ENCODE results near the gene MRTO4. TPM values are rescaled to one million over a fixed set of nuclear protein-coding genes. Genes with fewer than 3 reads are reported as not detected.
A peak's percentile ranks its signal among the peaks of the same experiment; 100 is the strongest.

Gene MRTO4
- total RNA-seq, 2 experiments from 2014 or later = 60.0 to 66.0 TPM

- BruUV-seq (replicated peaks) = no TSS peak
- CTCF ChIA-PET (ENCODE audit: unreplicated experiment) = no interaction called here
Measured at GRCh38 chr1:19240673-19241538, 10.7 kb upstream of the MRTO4 start.

GRCh38 chr1:19250629-19251304 lies 838 bp upstream of the MRTO4 start:
- Histone ChIP-seq H3K4me1 (ENCODE audit: insufficient read depth, low read length, poor library complexity, severe bottlenecking) (peaks cover 35% of the 10 kb centered on the region), H2AFZ (ENCODE audit: low read length) (peak overlapping the region; percentile 55), H4K20me1 (ENCODE audit: insufficient read depth, low read length) (peaks cover 25% of the 10 kb centered on the region), H3K9me3 (ENCODE audit: low read length) (no peaks in the 10 kb centered on the region), H3K4me2 (ENCODE audit: low read length) (peak overlapping the region; percentile 93), H3K27ac (ENCODE audit: low read depth, low read length, poor library complexity, severe bottlenecking) (peak overlapping the region; percentile 72), H3K36me3 (ENCODE audit: insufficient read depth, low read length) (peaks cover 63% of the 10 kb centered on the region), H3K4me3 (ENCODE audit: low read depth, low read length, poor library complexity, severe bottlenecking) (peak overlapping the region; percentile 99), H3K9me2 (ENCODE audit: insufficient read depth, low read length) (no peaks in the 10 kb centered on the region), H3K79me2 (ENCODE audit: insufficient read depth, low read depth, low read length) (peaks cover 99% of the 10 kb centered on the region)
- TF ChIP-seq EZH2phosphoT487 (IDR thresholded peaks at IDR 0.05; ENCODE audit: borderline replicate concordance, low read depth, low read length) = no peak
- TF ChIP-seq, protein P1, sequence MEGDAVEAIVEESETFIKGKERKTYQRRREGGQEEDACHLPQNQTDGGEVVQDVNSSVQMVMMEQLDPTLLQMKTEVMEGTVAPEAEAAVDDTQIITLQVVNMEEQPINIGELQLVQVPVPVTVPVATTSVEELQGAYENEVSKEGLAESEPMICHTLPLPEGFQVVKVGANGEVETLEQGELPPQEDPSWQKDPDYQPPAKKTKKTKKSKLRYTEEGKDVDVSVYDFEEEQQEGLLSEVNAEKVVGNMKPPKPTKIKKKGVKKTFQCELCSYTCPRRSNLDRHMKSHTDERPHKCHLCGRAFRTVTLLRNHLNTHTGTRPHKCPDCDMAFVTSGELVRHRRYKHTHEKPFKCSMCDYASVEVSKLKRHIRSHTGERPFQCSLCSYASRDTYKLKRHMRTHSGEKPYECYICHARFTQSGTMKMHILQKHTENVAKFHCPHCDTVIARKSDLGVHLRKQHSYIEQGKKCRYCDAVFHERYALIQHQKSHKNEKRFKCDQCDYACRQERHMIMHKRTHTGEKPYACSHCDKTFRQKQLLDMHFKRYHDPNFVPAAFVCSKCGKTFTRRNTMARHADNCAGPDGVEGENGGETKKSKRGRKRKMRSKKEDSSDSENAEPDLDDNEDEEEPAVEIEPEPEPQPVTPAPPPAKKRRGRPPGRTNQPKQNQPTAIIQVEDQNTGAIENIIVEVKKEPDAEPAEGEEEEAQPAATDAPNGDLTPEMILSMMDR (conservative IDR thresholded peaks at IDR 0.05; ENCODE audit: low read length) = no peak
- BruUV-seq (replicated peaks) = TSS peak; percentile 90
- no peak for DNase-seq (ENCODE audit: low spot score)
- intact Hi-C loops (cut with micrococcal nuclease; ENCODE audit: unreplicated experiment) = loop anchor here (1.0 to 10.0 kb wide), 3 partner anchors 40 to 404 kb away; partner anchors contain the start of gene UBR4
- CTCF ChIA-PET (ENCODE audit: unreplicated experiment) = no interaction called here
- POLR2A ChIA-PET = interaction anchor here (1.3 kb wide), 1 partner anchor 41 kb away, joined by 6 read pairs; no protein-coding TSS in a partner anchor

More at GRCh38 chr1:19240673-19241538, 10.7 kb upstream of the MRTO4 start:
- Histone ChIP-seq H4K20me1 (ENCODE audit: insufficient read depth, low read length) (peaks cover 5% of the 10 kb centered on the region; the same call in 1 of the 2 replicates), H3K4me1 (ENCODE audit: insufficient read depth, low read length, poor library complexity, severe bottlenecking) (no peaks in the 10 kb centered on the region), H3K27ac (ENCODE audit: low read depth, low read length, poor library complexity, severe bottlenecking) (no peak overlapping the region), H3K9me2 (ENCODE audit: insufficient read depth, low read length) (no peaks in the 10 kb centered on the region), H3K79me2 (ENCODE audit: insufficient read depth, low read depth, low read length) (peaks cover 2% of the 10 kb centered on the region; the same call in 1 of the 2 replicates), H2AFZ (ENCODE audit: low read length) (no peak overlapping the region), H3K36me3 (ENCODE audit: insufficient read depth, low read length) (peaks cover 93% of the 10 kb centered on the region), H3K4me2 (ENCODE audit: low read length) (no peak overlapping the region), H3K4me3 (ENCODE audit: low read depth, low read length, poor library complexity, severe bottlenecking) (no peak overlapping the region), H3K9me3 (ENCODE audit: low read length) (no peaks in the 10 kb centered on the region)
- POLR2A ChIA-PET = no interaction called here
- DNase-seq (ENCODE audit: low spot score) = peak; percentile 60
- no peak for TF ChIP-seq EZH2phosphoT487 (IDR thresholded peaks at IDR 0.05; ENCODE audit: borderline replicate concordance, low read depth, low read length)
- TF ChIP-seq, protein P1 (conservative IDR thresholded peaks at IDR 0.05; ENCODE audit: low read length) = peak; percentile 92
- intact Hi-C loops (cut with micrococcal nuclease; ENCODE audit: unreplicated experiment) = loop anchor here (5.0 kb wide), 1 partner anchor 64 kb away; no protein-coding TSS in a partner anchor
